ENCODE data around the gene CD14.

DNA sequence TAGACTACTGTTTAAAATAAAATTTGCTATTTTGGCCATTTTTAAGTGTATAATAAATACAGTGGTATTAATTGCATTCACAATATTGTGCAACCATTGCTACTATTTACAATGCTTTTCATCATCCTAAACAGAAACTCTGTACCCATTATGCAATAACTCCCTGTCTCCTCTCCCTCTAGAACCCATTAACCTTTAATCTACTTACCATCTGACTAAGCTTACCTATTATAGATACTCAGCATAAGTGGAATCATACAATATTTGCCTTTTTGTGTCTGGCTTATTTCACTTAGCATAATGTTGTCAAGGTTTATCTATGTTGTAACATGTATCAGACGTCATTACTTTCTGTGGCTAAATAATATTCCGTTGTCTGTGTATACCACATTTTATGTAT is 25.9 kb downstream of the CD14 start:
- TF ChIP-seq STAT6 (CRISPR knock-in tag; conservative IDR thresholded peaks at IDR 0.05; ENCODE audit: low read depth), result no peak
- peak; percentile 98 for TF ChIP-seq GABPB1 (CRISPR knock-in tag; IDR thresholded peaks at IDR 0.05)
- TF ChIP-seq, protein P1, sequence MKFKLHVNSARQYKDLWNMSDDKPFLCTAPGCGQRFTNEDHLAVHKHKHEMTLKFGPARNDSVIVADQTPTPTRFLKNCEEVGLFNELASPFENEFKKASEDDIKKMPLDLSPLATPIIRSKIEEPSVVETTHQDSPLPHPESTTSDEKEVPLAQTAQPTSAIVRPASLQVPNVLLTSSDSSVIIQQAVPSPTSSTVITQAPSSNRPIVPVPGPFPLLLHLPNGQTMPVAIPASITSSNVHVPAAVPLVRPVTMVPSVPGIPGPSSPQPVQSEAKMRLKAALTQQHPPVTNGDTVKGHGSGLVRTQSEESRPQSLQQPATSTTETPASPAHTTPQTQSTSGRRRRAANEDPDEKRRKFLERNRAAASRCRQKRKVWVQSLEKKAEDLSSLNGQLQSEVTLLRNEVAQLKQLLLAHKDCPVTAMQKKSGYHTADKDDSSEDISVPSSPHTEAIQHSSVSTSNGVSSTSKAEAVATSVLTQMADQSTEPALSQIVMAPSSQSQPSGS (CRISPR knock-in tag; IDR thresholded peaks at IDR 0.05; ENCODE audit: borderline replicate concordance, low read depth), result no peak
- TF ChIP-seq CTCF (IDR thresholded peaks at IDR 0.05), result no peak
- no peak for TF ChIP-seq CREB1 (CRISPR knock-in tag; IDR thresholded peaks at IDR 0.05)
- TF ChIP-seq ZNF219 (CRISPR knock-in tag; IDR thresholded peaks at IDR 0.05; ENCODE audit: borderline replicate concordance), result no peak
- TF ChIP-seq, protein P2, sequence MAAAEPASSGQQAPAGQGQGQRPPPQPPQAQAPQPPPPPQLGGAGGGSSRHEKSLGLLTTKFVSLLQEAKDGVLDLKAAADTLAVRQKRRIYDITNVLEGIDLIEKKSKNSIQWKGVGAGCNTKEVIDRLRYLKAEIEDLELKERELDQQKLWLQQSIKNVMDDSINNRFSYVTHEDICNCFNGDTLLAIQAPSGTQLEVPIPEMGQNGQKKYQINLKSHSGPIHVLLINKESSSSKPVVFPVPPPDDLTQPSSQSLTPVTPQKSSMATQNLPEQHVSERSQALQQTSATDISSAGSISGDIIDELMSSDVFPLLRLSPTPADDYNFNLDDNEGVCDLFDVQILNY (CRISPR knock-in tag; IDR thresholded peaks at IDR 0.05), result no peak

Measured in WTC11 (cell line).